HS-27A (cell line): Measurements from ENCODE around the gene AIMP1.

Experiments used
- DNase-seq: peaks from one replicate; pipeline ENCODE4 v3.0.0-alpha.2; 2012; ENCODE audit warnings: low read depth, missing footprints

The AIMP1 gene

DNA sequence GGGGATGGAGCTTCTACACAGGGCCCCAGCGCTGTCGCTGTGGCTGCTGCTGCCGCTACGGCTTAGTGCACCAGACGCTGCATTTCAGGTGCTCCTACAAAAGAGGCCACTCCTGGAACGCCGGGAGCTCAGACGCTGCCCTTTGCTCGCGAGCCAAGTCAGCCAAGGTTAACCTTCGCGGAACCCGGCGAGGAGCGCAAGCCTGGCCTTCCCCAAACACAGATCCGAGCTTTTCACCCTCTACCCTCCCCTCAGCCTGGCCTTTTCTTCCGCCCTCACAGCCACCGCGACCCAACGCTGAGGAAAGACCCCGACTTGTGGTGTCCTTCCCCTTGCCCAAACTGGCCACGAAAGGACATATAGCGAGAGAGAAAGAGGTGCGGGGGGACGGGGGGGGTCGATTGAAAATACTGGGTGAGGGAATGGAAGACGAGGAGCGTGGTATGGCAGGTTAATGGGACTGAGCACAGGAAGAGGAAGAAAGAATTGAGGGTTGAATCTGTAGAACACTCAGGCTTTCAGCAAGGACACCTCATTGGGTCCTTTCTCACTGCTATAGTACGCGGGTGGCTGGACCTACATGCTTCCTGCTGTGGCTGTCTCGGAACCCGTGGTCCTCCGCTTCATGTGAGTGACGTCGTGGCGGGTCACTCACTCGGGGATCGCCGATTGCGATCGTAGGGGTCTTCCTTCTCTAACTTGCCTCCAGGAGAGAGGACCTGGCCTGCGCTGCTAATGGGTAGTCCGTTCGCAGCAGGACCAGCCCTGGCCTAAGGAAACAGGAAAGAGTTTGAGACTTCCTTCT is at the start of gene AIMP1, which contains the start of gene TBCK:
AIMP1 (plus strand) TSS at position 583 of the 805 bp plus-strand sequence. CDS start 8,460 bp downstream, outside the sequence.
TBCK (minus strand) TSS at position 242 of the 805 bp plus-strand sequence. CDS start 7,249 bp downstream, outside the sequence.
- peak; percentile 90 for DNase-seq

DNA sequence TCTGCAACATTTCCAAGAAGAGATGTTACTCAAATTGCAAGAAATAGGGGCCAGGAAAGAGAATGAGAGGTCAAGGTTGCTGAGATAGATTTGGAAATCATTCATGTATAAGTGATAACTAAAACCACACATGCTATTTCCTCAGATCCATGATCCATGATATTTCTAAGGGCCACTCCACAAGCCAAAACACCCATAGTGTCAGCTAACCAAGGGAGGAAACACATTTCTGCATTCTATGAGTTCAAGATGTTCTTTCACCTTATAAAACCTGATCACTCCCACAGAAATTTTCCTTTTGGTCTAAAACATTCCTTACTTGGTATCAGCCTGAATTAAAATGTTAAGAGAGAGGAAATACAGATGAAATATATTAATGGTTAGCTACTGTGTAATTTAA is 47.6 kb upstream of the AIMP1 start:
- DNase-seq, result no peak

GRCh38 chr4:106269711-106270110 is 46.6 kb upstream of the AIMP1 start:
- DNase-seq, result no peak

DNA sequence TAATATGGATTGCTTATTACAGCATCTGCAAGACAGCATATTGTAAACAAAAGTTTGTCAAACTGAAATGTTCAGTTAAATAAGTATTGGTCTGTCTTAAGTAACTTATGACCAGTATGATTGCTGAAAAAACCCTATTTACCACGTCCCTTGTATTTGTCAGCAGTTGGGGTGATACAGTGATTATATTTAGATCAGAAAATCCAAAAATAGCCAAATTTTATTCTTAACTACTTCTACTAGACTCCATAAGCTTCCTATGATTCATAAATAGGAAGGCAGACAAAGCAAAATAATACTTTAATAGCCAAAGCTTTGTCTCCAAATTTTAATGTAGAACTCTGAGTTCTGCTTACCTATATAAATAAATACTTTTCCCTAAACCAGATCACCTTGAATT is 45.6 kb upstream of the AIMP1 start:
- DNase-seq, result no peak

GRCh38 chr4:106273831-106274230 is 42.5 kb upstream of the AIMP1 start:
- DNase-seq, result no peak

DNA sequence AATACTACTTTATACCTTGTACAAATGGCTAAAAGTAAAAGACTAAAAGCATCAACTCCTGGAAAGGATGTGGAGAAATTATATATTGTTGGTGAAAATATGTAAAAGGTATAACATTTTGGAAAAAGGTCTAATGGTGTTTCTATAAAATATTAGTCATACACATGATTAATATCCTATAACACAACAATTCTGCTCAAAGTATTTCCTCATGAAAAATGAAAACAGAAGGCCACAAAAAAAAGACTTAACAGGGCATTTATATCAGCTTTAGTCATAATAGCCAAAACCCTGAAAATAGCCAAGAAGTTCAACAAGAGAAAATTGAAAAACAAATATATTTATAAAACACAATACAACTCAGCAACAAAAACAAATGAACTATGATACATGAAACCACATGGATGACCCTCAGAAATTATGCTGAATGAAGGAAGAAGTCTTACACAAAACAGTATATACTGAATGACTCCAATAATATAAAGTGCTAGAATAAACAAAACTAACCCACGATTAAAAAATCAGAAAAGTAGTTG is 39.1 kb upstream of the AIMP1 start:
- no peak for DNase-seq

- DNase-seq, result no peak
Measured at GRCh38 chr4:106284227-106284626, 32.1 kb upstream of the AIMP1 start.

DNA sequence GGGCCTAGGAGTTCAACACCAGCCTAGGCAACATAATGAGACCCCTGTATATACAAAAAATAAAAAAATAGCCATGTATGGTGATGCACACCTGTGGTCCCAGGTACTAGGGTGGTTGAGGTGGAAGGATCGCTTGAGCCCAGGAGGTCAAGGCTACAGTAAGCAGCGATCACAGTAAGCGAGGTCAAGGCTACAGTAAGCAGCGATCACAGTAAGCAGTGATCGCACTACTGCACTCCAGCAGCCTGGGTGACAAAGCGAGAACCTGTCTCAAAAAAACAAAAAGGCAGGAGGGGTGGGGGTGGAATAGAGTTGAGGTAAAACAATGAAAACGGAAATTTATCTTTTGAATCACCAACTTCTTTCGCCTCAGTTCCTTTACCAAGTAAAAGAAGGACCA is 29.7 kb upstream of the AIMP1 start:
- no peak for DNase-seq

DNA sequence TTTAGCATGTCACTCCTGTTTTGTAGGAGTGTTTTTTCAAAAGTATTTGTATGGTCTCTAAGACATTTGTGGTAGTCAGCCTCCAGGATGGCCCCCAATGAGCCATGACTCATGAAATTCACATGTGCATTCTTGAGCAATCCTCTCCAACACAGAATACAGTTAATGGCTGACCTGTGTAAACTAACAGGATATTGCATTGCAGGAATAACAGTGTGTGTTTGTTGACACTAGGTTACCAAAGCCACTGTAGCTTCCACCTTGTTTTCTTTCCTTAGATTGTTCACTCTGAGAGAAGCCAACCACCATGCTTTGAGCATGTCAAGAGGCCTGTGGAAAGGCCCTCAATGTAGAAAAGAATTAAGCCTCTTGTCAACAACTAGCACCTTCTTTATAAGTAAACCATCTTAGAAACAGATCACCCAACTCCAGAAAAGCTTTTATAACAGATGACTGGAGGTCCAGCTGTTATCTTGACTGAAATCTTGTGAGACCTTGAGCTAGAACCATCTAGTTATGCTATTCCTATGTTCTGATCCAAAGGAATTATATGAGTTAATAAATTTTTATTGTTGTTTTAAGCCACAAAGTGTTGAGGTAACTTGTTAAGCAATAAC is 28.9 kb upstream of the AIMP1 start:
- peak; percentile 73 for DNase-seq

DNA sequence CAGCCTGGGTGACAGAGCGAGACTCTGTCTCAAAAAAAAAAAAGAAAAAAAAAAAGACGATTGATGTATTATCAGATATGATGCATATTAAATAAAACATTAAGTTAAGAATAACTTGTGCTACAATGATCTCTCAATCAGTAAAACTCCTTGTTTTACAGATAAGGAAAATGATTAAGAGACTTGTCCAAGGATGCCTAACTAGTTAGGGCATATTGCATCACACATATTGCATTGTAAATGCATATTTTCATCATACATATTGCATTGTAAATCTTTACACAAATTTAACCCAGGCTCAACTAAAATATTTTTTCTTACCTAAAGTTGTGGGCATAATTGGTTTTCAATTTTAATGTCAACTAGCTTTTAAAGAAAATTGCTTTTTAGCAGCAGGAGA is 26.6 kb upstream of the AIMP1 start:
- DNase-seq, result no peak

- DNase-seq, result no peak
Measured at GRCh38 chr4:106291678-106292077, 24.7 kb upstream of the AIMP1 start.

DNA sequence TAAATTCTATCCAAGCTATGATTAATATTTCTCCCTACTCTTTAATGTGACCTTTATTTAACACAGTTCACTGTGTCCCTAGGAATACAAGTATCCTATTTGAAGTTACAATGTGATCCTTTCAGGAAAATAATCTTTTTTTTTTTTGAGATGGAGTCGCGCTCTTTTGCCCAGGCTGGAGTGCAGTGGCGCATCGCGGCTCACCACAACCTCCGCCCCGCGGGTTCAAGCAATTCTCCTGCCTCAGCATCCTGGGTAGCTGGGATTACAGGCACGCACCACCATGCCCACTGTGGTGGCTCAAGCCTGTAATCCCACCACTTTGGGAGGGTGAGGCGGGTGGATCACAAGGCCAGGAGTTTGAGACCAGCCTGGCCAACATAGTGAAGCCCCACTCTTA is 22.3 kb upstream of the AIMP1 start:
- no peak for DNase-seq

- no peak for DNase-seq
Measured at GRCh38 chr4:106297245-106298035, 18.9 kb upstream of the AIMP1 start.

DNA sequence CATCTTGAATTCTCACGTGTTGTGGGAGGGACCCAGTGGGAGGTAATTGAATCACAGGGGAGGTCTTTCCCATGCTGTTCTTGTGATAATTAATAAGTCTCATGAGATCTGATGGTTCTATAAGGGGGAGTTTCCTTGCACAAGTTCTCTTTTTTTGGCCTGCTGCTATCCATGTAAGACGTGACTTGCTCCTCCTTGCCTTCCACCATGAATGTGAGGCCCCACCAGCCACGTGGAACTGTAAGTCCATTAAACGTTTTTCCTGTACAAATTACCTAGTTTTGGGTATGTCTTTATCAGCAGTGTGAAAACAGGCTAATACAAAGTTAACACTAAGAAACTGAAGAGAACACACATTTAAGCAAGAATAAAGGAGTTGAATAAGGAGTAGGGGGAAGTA is 16.4 kb upstream of the AIMP1 start:
- no peak for DNase-seq

DNA sequence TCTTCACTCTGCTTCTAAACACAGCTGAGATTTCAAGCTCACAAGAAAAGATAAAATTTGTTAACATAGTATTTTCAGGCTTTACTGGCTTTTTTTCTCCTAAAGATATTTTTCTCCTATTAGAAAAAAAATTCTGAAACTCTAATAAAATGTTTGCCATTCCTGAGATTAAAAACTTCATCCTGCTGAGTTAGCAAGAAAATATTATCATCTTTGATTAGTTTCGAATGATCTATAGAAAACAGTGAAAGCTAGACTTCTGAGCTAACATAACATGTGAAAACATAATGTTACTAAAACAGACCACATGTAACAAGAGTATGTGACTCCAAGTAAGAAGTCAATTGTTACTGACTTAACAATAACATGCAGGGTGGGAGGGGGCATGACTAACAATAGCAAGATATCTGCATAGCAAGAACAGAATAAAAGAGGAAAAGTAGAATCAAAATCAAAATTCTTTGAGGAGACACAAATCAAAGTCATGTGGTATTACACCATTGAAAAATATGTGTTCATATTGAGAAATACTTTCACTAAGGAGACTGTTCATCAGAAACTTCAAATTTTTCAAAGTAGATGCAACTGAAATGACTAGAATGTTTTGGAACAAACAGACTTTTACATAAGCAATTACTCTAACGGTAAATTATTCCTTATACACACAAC is 14.8 kb upstream of the AIMP1 start:
- no peak for DNase-seq

- no peak for DNase-seq
Measured at GRCh38 chr4:106302062-106302438, 14.3 kb upstream of the AIMP1 start.

DNA sequence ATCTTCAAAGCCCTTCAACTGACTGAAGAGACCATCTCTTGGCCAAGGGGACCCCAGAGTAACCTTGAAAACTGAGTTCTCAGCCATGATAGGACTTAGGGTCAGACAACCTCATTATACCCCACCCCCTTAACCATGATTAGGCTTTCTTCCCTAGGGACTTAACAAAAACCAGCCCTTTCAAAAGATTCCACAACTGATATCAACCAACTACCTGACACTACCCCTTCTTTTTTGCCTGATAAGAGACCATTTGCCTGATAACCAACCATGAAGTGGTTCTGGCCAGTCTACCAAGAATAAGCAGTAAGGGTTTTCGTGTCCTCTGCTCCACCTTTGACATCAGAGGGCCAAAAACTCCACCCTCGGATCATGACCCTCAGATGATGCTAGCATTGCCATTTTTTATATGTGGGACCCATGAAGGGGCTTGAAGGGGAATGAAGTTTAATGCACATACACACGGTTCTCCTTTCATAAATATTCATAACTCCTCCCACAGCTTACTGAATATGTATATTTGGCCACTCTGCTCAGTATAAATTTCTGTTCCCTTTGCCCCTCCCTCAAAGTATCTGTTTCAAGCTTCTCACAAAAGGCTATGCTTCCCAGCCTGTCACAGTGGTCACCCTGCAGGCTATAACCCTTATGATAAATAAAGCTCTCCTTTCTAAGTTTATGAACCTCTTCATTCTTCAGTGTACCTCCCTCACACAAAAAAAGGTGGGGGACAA is 12.6 kb upstream of the AIMP1 start:
- DNase-seq, result no peak

GRCh38 chr4:106304632-106305031 is 11.7 kb upstream of the AIMP1 start:
- DNase-seq, result no peak

GRCh38 chr4:106305435-106306055 is 10.8 kb upstream of the AIMP1 start:
- no peak for DNase-seq

DNA sequence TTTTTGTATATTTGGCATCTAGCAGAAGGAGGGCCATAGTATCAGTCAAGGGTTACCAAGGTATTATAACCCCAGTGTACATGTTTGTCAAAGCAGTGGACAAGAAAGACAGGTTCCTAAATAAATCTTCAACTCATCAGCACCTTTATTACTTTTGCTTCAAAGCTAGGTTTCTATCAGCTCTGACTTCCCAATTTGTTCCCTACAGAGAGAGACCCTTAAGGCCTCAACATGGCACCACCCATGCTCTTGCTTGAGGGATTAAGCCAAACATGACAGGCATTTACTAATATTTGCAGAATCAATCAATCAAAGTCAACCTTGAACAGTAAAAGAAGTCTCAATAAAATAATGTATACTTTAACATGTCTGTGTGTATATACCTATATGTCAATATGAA is 9.8 kb upstream of the AIMP1 start:
- DNase-seq, result no peak

GRCh38 chr4:106312377-106312776 is 4.0 kb upstream of the AIMP1 start:
- DNase-seq, result no peak
